Bronchus fibroblast of lung (primary cell): ENCODE measurements around the gene IFI16. TPM values are rescaled to one million over a fixed set of nuclear protein-coding genes. Genes with fewer than 3 reads are reported as not detected.

Source experiments
- total RNA-seq: library from RNA; depleted of rRNA; stranded (reverse); fragments of >200 nt; gene quantifications from 2 replicates; pipeline ENCODE4 v1.2.3, GENCODE V29; 2015

Gene IFI16
- 94.5 and 105 TPM in 2 replicates for total RNA-seq

GRCh38 chr1:159009704-159010361 is at the start of gene IFI16:
IFI16 (plus strand) TSS chr1:159009907; CDS start chr1:159014681, 4,774 bp downstream.

GRCh38 chr1:159076438-159077119 is 66.9 kb downstream of the IFI16 start, which contains the start of gene AIM2:
AIM2 (minus strand) TSS chr1:159076766; CDS start chr1:159073499, 3,267 bp downstream.

Other genes with a start within 250 kb of the IFI16 start
- gene OR6N1, start 237.7 kb upstream of the IFI16 start, total RNA-seq: not detected in 2 replicates
- not detected in 2 replicates for gene OR6N2, start 228.7 kb upstream of the IFI16 start, total RNA-seq
- not detected in 2 replicates for gene MNDA, start 178.6 kb upstream of the IFI16 start, total RNA-seq
- gene PYHIN1, start 78.4 kb upstream of the IFI16 start, total RNA-seq: not detected in 2 replicates
- not detected in 2 replicates for gene AIM2, start 66.9 kb downstream of the IFI16 start, total RNA-seq
- gene CADM3, start 161.7 kb downstream of the IFI16 start, total RNA-seq: under 0.01 and 0.34 TPM in 2 replicates
- gene ACKR1, start 195.0 kb downstream of the IFI16 start, total RNA-seq: not detected in 2 replicates